HG03064 (cell line): ENCODE measurements around the gene POC5.

Experiments used
- ATAC-seq: cut with Tn5 transposase; IDR thresholded peaks from one replicate; pipeline ENCODE4 v1.9.1; 2021; ENCODE audit warnings: low read depth; ENCODE audit not compliant: unreplicated experiment

Gene POC5

GRCh38 chr5:75662061-75662460 lies 55.2 kb downstream of the POC5 start:
- no peak for ATAC-seq

GRCh38 chr5:75660678-75661465 lies 56.4 kb downstream of the POC5 start:
- no peak for ATAC-seq

GRCh38 chr5:75659791-75660450 lies 57.3 kb downstream of the POC5 start:
- ATAC-seq, result no peak

- ATAC-seq, result no peak
Measured at GRCh38 chr5:75656311-75657003, 60.8 kb downstream of the POC5 start.

- no peak for ATAC-seq
Measured at GRCh38 chr5:75654693-75655295, 62.4 kb downstream of the POC5 start.

DNA sequence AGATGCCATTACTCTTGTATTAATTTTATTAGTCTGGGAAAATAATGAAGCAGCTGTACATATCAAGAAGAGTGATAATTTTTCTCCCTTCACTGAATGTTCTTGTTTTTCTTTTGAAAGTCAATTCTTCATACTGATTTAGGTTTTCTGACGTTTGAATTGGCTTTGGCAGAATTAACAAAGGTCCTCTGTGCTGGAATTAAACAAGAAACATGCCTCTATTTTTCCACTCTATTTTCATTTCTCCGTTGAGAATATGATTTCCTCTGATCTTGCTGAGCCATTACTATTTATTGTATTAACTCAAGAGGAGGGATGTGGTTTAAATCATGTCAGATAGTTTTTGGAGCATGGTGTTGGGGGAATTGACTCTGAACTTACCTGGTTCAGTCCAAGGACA lies 63.7 kb downstream of the POC5 start:
- ATAC-seq, result no peak

- ATAC-seq, result no peak
Measured at GRCh38 chr5:75651575-75652238, 65.5 kb downstream of the POC5 start.

DNA sequence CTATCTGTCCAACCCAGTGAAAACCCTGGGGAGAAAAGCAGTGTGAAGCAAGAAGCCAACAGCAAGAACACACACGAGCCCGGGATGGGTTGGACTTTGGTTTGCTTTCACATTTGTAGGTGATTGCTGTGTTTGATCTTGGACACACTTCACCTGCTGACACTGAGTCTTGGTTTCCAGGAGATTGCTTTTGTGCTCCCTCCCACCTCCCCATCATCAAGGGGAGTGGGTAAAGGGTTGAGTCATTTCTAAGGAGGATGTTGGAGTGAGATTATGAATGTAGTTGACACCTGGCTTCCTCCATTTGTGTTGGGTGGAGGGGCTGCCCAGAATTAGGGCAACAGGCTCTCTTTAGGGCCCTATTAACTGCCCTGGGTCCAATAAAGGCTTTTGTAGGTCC lies 68.5 kb downstream of the POC5 start:
- no peak for ATAC-seq

GRCh38 chr5:75640826-75641225 lies 76.4 kb downstream of the POC5 start:
- ATAC-seq, result no peak

- no peak for ATAC-seq
Measured at GRCh38 chr5:75640395-75640794, 76.8 kb downstream of the POC5 start.

DNA sequence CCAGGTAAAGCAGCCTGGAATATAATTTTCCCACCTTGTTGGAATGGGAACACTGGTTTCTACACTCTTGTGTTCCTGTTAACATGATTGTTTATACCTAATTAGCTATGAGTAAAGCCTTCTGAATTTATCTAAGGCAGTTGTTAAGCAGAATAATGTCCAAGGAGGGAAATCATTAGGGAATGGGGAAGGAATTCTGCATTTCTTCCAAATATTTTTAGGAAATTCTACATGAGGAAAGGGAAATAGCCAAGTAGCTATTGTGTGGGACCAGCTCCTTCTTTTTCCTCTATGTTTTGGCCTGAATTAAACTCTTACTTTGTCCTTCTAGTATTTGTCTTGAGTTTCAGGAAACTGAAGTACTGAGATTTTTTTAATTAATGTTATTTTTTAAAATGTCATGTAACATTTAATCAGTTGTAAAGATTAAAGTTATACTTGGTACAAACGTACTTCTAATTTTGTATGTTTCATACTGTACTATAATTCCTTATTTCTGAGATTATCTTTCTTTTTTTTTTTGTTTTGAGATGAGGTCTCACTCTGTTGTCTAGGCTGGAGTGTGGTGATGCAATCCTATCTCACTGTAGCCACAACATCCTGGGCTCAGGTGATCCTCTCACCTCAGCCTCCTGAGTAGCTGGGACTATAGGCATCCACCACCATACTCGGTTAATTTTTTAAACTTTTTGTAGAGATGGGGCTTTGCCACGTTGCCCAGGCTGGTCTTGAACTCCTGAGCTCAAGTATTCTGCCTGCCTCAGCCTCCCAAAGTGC lies 77.5 kb downstream of the POC5 start:
- ATAC-seq, result no peak

GRCh38 chr5:75637949-75638348 lies 79.3 kb downstream of the POC5 start:
- ATAC-seq, result no peak

- ATAC-seq, result no peak
Measured at GRCh38 chr5:75632321-75632720, 84.9 kb downstream of the POC5 start.

GRCh38 chr5:75630875-75631274 lies 86.4 kb downstream of the POC5 start:
- ATAC-seq, result no peak

GRCh38 chr5:75627801-75628200 lies 89.4 kb downstream of the POC5 start:
- no peak for ATAC-seq

GRCh38 chr5:75626959-75627358 lies 90.3 kb downstream of the POC5 start:
- no peak for ATAC-seq
